ENCODE results near the gene MED8. TPM values are rescaled to one million over a fixed set of nuclear protein-coding genes. Genes with fewer than 3 reads are reported as not detected.

MED8 gene
- total and polyA plus RNA-seq, 2 of the 13 experiments (the other 11 are each of a cell fraction or from before 2014, with no cell fraction given): 16.9 to 77.4 TPM

DNA sequence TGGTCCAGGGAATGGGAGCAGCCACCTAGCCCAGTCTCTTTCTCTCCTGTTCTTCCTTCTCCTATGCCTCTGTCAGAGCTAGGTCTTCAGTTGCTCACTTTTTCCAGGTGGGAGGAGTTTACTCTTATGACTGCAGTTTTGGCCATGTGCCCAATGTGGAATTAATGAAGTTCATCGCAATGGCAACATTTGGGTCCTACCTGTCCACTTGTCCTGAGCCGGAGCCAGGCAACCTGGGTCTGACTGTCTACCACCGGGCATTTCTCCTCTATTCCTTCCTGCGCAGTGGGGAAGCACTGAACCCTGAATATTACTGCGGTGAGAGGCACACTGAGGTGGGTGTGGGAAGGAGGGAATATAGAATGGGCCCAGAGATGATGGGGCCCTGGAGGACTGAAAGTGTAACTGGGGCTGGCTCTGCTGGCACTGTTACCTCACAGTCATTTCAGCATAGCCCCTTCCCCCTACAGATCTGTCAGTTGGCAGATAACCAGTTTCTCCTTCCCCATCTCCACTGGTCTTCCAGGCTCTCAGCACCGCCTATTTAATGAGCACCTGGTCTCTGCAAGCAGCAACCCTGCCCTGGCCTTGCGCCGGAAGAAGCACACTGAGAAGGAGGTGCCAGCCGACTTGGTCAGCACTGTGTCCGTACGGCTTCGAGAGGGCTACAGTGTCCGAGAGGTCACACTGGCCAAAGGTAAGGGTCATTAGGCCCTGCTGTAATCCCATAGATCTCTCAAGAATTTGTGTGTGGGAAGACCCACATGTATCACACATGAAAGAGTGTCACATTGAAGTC is 30.2 kb upstream of the MED8 start:
- Histone ChIP-seq H3K36me3 (replicated peaks in 1 of 2; ENCODE audit: control insufficient read depth in 1 of 2, insufficient read depth in 2 of 2, low read length in 2 of 2) (peaks cover 20 to 60% of the 10 kb centered on the region in 2 experiments), H3K79me2 (ENCODE audit: insufficient read depth, low read length) (no peaks in the 10 kb centered on the region), H3K4me3 (replicated peaks in 1 of 3; ENCODE audit: insufficient read depth in 1 of 3, low read depth in 2 of 3, low read length in 3 of 3) (no peak overlapping the region), H3K4me1 (ENCODE audit: insufficient read depth, low read length) (peaks cover 16% of the 10 kb centered on the region), H3K9me3 (ENCODE audit: low read length) (no peaks in the 10 kb centered on the region), H3K27me3 (ENCODE audit: control insufficient read depth in 1 of 2, insufficient read depth in 2 of 2, low read length in 2 of 2) (no peaks in the 10 kb centered on the region), H4K20me1 (ENCODE audit: insufficient read depth, low read length) (no peaks in the 10 kb centered on the region), H3K9ac (ENCODE audit: insufficient read depth, low read depth, low read length) (no peak overlapping the region), H2AFZ (ENCODE audit: low read length) (no peak overlapping the region), H3K4me2 (ENCODE audit: low read depth, low read length) (no peak overlapping the region), H3K27ac (ENCODE audit: extremely low read length, insufficient read depth, low read length) (no peak overlapping the region)
- BruUV-seq (replicated peaks): no TSS peak
- CTCF ChIA-PET (ENCODE audit: low intra/inter-chr PET ratio, low total read pairs): no interaction called here
- ATAC-seq: no peak
- TF ChIP-seq, protein P1, sequence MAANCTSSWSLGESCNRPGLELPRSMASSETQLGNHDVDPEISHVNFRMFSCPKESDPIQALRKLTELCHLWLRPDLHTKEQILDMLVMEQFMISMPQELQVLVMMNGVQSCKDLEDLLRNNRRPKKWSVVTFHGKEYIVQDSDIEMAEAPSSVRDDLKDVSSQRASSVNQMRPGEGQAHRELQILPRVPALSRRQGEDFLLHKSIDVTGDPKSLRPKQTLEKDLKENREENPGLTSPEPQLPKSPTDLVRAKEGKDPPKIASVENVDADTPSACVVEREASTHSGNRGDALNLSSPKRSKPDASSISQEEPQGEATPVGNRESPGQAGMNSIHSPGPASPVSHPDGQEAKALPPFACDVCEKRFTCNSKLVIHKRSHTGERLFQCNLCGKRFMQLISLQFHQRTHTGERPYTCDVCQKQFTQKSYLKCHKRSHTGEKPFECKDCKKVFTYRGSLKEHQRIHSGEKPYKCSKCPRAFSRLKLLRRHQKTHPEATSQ (CRISPR knock-in tag; IDR thresholded peaks at IDR 0.05; ENCODE audit: borderline replicate concordance): no peak
- TF ChIP-seq FOXC1 (CRISPR knock-in tag; IDR thresholded peaks at IDR 0.05; ENCODE audit: borderline replicate concordance): no peak
- no peak for TF ChIP-seq ZNF326 (CRISPR knock-in tag; IDR thresholded peaks at IDR 0.05; ENCODE audit: borderline replicate concordance)
- no peak for TF ChIP-seq ATF1 (CRISPR knock-in tag; IDR thresholded peaks at IDR 0.05)
- TF ChIP-seq ARNTL (CRISPR knock-in tag; IDR thresholded peaks at IDR 0.05): no peak
- no peak for TF ChIP-seq KAT2B (IDR thresholded peaks at IDR 0.05; ENCODE audit: borderline replicate concordance, low read depth, low read length)
- no peak for DNase-seq (ENCODE audit: low spot score)
- intact Hi-C loops (cut with micrococcal nuclease; ENCODE audit: unreplicated experiment): no loop called here
- POLR2A ChIA-PET: no interaction called here
- in situ Hi-C loops (cut with HindIII; ENCODE audit: extremely low pct_ligation_motif_present, low pct_unique_long_range_greater_than_20kb): loop anchor here (25.0 kb wide), 1 partner anchor 508 kb away; no protein-coding TSS in a partner anchor
- FAIRE-seq: no peak
- 93% methylated on average over 11 of the region's 13 CpGs for WGBS (ENCODE audit: low lambda C conversion rate)

DNA sequence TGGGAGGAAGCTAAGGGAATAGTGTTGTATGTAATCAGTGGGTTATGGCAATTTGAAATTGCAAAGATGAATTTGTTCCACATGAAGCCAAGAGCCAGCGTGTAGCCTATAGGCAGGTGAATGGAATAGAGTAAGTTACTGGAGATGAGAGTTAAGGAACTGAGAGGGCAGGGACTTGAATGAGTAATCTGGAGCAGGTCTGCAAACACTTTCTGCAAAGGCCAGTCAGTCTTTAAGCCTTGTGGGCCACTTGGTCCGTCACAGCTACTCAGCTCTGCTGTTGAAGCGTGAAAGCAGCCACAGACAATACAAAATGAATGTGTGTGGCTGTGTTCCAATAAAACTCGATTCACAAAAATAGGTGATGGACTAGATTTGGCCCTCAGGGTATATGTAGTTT is 29.3 kb upstream of the MED8 start:
- intact Hi-C loops (cut with micrococcal nuclease; ENCODE audit: unreplicated experiment): no loop called here

More for the DNA sequence above, 29.3 kb upstream of the MED8 start:
- ATAC-seq: no peak
- WGBS (ENCODE audit: low lambda C conversion rate): 86% methylated on average over 4 of the region's 4 CpGs
- no peak for TF ChIP-seq RXRA (CRISPR knock-in tag; IDR thresholded peaks at IDR 0.05)
- TF ChIP-seq JUND (CRISPR knock-in tag; IDR thresholded peaks at IDR 0.05): no peak
- POLR2A ChIA-PET: no interaction called here
- Histone ChIP-seq H3K4me2 (ENCODE audit: low read depth, low read length) (no peak overlapping the region), H3K9ac (ENCODE audit: insufficient read depth, low read depth, low read length) (no peak overlapping the region), H3K27me3 (ENCODE audit: control insufficient read depth in 1 of 2, insufficient read depth in 2 of 2, low read length in 2 of 2) (no peaks in the 10 kb centered on the region), H3K36me3 (replicated peaks in 1 of 2; ENCODE audit: control insufficient read depth in 1 of 2, insufficient read depth in 2 of 2, low read length in 2 of 2) (peaks cover 12 to 53% of the 10 kb centered on the region in 2 experiments), H3K4me1 (ENCODE audit: insufficient read depth, low read length) (peaks cover 16% of the 10 kb centered on the region), H3K27ac (ENCODE audit: extremely low read length, insufficient read depth, low read length) (no peak overlapping the region), H2AFZ (ENCODE audit: low read length) (no peak overlapping the region), H3K79me2 (ENCODE audit: insufficient read depth, low read length) (no peaks in the 10 kb centered on the region), H4K20me1 (ENCODE audit: insufficient read depth, low read length) (no peaks in the 10 kb centered on the region), H3K9me3 (ENCODE audit: low read length) (no peaks in the 10 kb centered on the region), H3K4me3 (replicated peaks in 1 of 3; ENCODE audit: insufficient read depth in 1 of 3, low read depth in 2 of 3, low read length in 3 of 3) (no peak overlapping the region)
- no peak for DNase-seq (ENCODE audit: low spot score)
- CTCF ChIA-PET (ENCODE audit: low intra/inter-chr PET ratio, low total read pairs): no interaction called here
- no peak for FAIRE-seq
- in situ Hi-C loops (cut with HindIII; ENCODE audit: extremely low pct_ligation_motif_present, low pct_unique_long_range_greater_than_20kb): loop anchor here (25.0 kb wide), 1 partner anchor 507 kb away; no protein-coding TSS in a partner anchor
- BruUV-seq (replicated peaks): no TSS peak

Measured in HepG2 (cell line).